ENCODE results near the gene SNAPIN. TPM values are rescaled to one million over a fixed set of nuclear protein-coding genes. Genes with fewer than 3 reads are reported as not detected.

SNAPIN gene
- total and polyA plus RNA-seq, 9 of the 15 experiments (the other 6 are each of a cell fraction or from before 2014, with no cell fraction given) = 11.2 to 43.9 (median 32.3) TPM

DNA sequence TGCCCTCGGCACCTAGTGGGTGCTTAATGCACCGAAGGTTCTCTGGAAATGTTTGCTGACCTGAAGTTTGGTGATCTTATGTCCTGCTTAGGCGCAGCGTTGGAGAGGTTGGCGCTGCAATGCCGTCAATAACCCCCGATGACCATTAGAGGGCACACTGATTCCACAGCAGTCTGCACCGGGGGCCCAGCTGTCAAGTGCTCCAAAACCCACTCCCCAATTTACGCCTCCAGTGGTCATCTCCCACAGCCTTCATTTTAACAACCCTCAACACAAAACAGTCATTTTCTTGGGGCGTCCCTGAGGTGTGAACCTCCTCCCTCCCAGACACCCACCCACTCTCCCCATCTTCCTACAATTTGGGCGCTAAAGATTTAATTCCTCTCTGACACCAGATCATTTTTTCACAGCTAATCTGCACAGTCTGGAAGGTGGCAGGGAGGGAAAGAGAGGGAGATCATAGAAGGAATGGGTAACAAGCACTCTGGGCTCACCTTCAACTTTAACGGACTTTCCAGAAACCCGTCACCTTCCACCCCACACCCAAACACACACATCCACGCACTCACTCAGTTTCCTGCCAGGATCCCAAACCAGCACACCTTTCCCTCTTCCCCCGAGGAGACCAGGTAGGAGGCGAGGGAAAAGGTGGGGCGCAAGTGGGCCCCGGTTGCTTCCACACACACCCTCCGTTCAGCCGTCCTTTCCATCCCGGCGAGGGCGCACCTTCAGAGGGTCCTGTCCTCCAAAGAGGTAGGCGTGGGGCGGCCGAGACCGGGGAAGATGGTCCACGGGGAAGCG, 19.4 kb downstream of the SNAPIN start (continued):
- peak; percentile 67 for TF ChIP-seq TFAP4 (CRISPR knock-in tag; IDR thresholded peaks at IDR 0.05; ENCODE audit: borderline replicate concordance)
- no peak for TF ChIP-seq CCNT2 (IDR thresholded peaks at IDR 0.05; ENCODE audit: borderline replicate concordance, extremely low read depth, insufficient read length, low read depth, low read length)
- no peak for TF ChIP-seq CAMTA2 (CRISPR knock-in tag; conservative IDR thresholded peaks at IDR 0.05)
- no peak for TF ChIP-seq XRCC3 (IDR thresholded peaks at IDR 0.05)
- TF ChIP-seq PREB (CRISPR knock-in tag; IDR thresholded peaks at IDR 0.05) = no peak
- no peak for TF ChIP-seq WHSC1 (IDR thresholded peaks at IDR 0.05; ENCODE audit: low read length)
- TF ChIP-seq RAD21 (CRISPR knock-in tag; conservative IDR thresholded peaks at IDR 0.05 in 1 of 2, IDR thresholded peaks at IDR 0.05 in 1 of 2) = peak; percentile 86 to 94
- TF ChIP-seq RB1 (IDR thresholded peaks at IDR 0.05; ENCODE audit: low read depth) = peak; percentile 60; the same call in 1 of the 2 replicates
- TF ChIP-seq CREM (IDR thresholded peaks at IDR 0.05; ENCODE audit: low read depth) = peak; percentile 67
- TF ChIP-seq TEAD1 (CRISPR knock-in tag; IDR thresholded peaks at IDR 0.05) = 0 out of 4 replicates have a peak, but pooled peaks of 1 of the 2 experiments have one; percentile 22
- no peak for TF ChIP-seq ASH1L (IDR thresholded peaks at IDR 0.05; ENCODE audit: borderline replicate concordance, low read depth, partially characterized antibody)
- TF ChIP-seq, protein P1, sequence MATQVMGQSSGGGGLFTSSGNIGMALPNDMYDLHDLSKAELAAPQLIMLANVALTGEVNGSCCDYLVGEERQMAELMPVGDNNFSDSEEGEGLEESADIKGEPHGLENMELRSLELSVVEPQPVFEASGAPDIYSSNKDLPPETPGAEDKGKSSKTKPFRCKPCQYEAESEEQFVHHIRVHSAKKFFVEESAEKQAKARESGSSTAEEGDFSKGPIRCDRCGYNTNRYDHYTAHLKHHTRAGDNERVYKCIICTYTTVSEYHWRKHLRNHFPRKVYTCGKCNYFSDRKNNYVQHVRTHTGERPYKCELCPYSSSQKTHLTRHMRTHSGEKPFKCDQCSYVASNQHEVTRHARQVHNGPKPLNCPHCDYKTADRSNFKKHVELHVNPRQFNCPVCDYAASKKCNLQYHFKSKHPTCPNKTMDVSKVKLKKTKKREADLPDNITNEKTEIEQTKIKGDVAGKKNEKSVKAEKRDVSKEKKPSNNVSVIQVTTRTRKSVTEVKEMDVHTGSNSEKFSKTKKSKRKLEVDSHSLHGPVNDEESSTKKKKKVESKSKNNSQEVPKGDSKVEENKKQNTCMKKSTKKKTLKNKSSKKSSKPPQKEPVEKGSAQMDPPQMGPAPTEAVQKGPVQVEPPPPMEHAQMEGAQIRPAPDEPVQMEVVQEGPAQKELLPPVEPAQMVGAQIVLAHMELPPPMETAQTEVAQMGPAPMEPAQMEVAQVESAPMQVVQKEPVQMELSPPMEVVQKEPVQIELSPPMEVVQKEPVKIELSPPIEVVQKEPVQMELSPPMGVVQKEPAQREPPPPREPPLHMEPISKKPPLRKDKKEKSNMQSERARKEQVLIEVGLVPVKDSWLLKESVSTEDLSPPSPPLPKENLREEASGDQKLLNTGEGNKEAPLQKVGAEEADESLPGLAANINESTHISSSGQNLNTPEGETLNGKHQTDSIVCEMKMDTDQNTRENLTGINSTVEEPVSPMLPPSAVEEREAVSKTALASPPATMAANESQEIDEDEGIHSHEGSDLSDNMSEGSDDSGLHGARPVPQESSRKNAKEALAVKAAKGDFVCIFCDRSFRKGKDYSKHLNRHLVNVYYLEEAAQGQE (IDR thresholded peaks at IDR 0.05; ENCODE audit: borderline replicate concordance) = peak; percentile 85
- TF ChIP-seq, protein P1 (CRISPR knock-in tag; IDR thresholded peaks at IDR 0.05; ENCODE audit: low read depth) = no peak
- TF ChIP-seq, protein P2, sequence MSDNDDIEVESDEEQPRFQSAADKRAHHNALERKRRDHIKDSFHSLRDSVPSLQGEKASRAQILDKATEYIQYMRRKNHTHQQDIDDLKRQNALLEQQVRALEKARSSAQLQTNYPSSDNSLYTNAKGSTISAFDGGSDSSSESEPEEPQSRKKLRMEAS (CRISPR knock-in tag; IDR thresholded peaks at IDR 0.05) = no peak
- peak; percentile 67; the same call in 1 of the 2 replicates for TF ChIP-seq STAG1 (CRISPR knock-in tag; IDR thresholded peaks at IDR 0.05; ENCODE audit: borderline replicate concordance)
- no peak for TF ChIP-seq GABPA (tag; conservative IDR thresholded peaks at IDR 0.05; ENCODE audit: low read depth)
- TF ChIP-seq ZNF165 (CRISPR knock-in tag; IDR thresholded peaks at IDR 0.05; ENCODE audit: borderline replicate concordance) = no peak

All from K562 (cell line).